Psoas muscle (tissue), 8 donors: Measurements from ENCODE around the gene C1QTNF9B. TPM values are rescaled to one million over a fixed set of nuclear protein-coding genes. Genes with fewer than 3 reads are reported as not detected.
A peak's percentile ranks its signal among the peaks of the same experiment; 100 is the strongest.

ENCODE experiments used
- ATAC-seq, 4 donors: fragments of 200-7000 bp; cut with Tn5 transposase; one replicate each; pipeline ENCODE4 v1.9.1; 2020; ENCODE audit warnings: moderate library complexity in 3 of 4, mild to moderate bottlenecking in 2 of 4
- DNase-seq, 2 donors: peaks; one replicate each; pipeline ENCODE4 v3.0.0-alpha.2; 2020
- H3K27ac ChIP-seq: fragments of 200-600 bp; one replicate; pipeline ENCODE4 v1.8.0; 2022
- H3K27me3 ChIP-seq, 3 donors: fragments of 200-600 bp in 1 of 3; one replicate each; pipeline versions ENCODE4 v1.6.1 to v1.8.0; 2013 to 2022; ENCODE audit warnings: low read length in 2 of 3, mild to moderate bottlenecking in 2 of 3, moderate library complexity in 1 of 3; ENCODE audit not compliant: insufficient read depth in 3 of 3
- H3K36me3 ChIP-seq, 2 donors: fragments of 200-600 bp in 1 of 2; one replicate each; pipeline versions ENCODE4 v1.6.1 to v1.8.0; 2013 to 2022; ENCODE audit warnings: low read depth in 1 of 2, mild to moderate bottlenecking in 1 of 2, moderate library complexity in 1 of 2; ENCODE audit not compliant: insufficient read depth in 1 of 2
- H3K4me1 ChIP-seq: fragments of 200-600 bp; one replicate; pipeline ENCODE4 v1.8.0; 2022
- H3K4me3 ChIP-seq: fragments of 200-600 bp; one replicate; pipeline ENCODE4 v1.8.0; 2022; ENCODE audit warnings: mild to moderate bottlenecking
- H3K9me3 ChIP-seq: fragments of 200-600 bp; one replicate; pipeline ENCODE4 v1.8.0; 2022
- CTCF ChIP-seq: fragments of 200-600 bp; IDR thresholded peaks from one replicate; pipeline ENCODE4 v1.8.0; 2022; ENCODE audit warnings: antibody characterized with exemption
- WGBS, 3 donors: extraction: QIAGEN DNeasy Blood & Tissue Kit; methylation state at CpG; one replicate each; pipeline versions ENCODE4 v1.1.6 to v1.1.7; 2013; 5-methylcytosine and 5-hydroxymethylcytosine counted together
- intact Hi-C, 2 donors: fragments of 100-400 bp; cut with DNase I; formaldehyde crosslinking; loops; one replicate each; pipeline versions ENCODE4 v1.11.0 to v1.14.2; 2022
- polyA plus RNA-seq, 3 donors: library from polyadenylated mRNA; stranded (reverse); fragments of 200-250 nt; gene quantifications; one replicate each; pipeline ENCODE4 v1.2.3, GENCODE V29; 2013
- total RNA-seq, 4 donors: library from RNA; stranded (reverse); fragmentation: NEBNext Ultra II Directional in 2 of 4; extraction: Animal tissue kit (Norgen Biotek cat#: 25700) in 2 of 4; gene quantifications; one replicate each; pipeline versions ENCODE4 v1.2.1 to v1.2.4, GENCODE V29; 2021 to 2023
- donor health status: healthy with polysubstance abuse.
- donor health status: DM: no; HTN: no; CAD: no; lungs with moderate emphysema.
- donor health status: Bipolar disorder and iron deficiency.
- donor health status: healthy.
- donor health status: DM: yes; HTN: yes; CAD: no.
- donor health status: DM: no; HTN: no; CAD: no.
- donor health status: DM: no; HTN: no; CAD: no.
- donor health status: DM: yes; HTN: yes; CAD: no.

C1QTNF9B gene
- total and polyA plus RNA-seq, 7 donors: 0.34 to 3.0 (median 1.6) TPM

- intact Hi-C loops: loop anchor here in 1 of 2 donors (2.0 kb wide), 1 partner anchor 305 kb away; no protein-coding TSS in a partner anchor
- H3K27me3 ChIP-seq: peaks cover 0 to 13% (median 0%) of the 10 kb centered on the region in 3 donors
- 6 to 7% (median 6%) methylated on average over 2 of the region's 2 CpGs for WGBS, 3 donors
- no peak overlapping the region for H3K4me3 ChIP-seq
- ATAC-seq (peak; percentile 17 to 64 (median 54)), DNase-seq (no peak)
- no peaks in the 10 kb centered on the region for H3K4me1 ChIP-seq
- H3K9me3 ChIP-seq: no peaks in the 10 kb centered on the region
- no peaks in the 10 kb centered on the region for H3K36me3 ChIP-seq
- H3K27ac ChIP-seq: no peak overlapping the region
- TF ChIP-seq CTCF: peak; percentile 63
Observed at GRCh38 chr13:23921451-23921888, 24.2 kb upstream of the C1QTNF9B start.

- DNase-seq (no peak), ATAC-seq (no peak)
- Histone ChIP-seq H3K4me3 (no peak overlapping the region), H3K9me3 (no peaks in the 10 kb centered on the region), H3K27ac (no peak overlapping the region), H3K27me3 (peaks cover 0 to 13% (median 0%) of the 10 kb centered on the region in 3 donors), H3K4me1 (no peaks in the 10 kb centered on the region), H3K36me3 (no peaks in the 10 kb centered on the region)
- no peak for TF ChIP-seq CTCF
- WGBS, 3 donors: 86 to 93% (median 90%) methylated on average over 1 of the region's 1 CpG
- intact Hi-C loops: no loop called here
Observed at GRCh38 chr13:23919006-23919405, 21.7 kb upstream of the C1QTNF9B start.

- Histone ChIP-seq H3K27me3 (peaks cover 0 to 13% (median 0%) of the 10 kb centered on the region in 3 donors), H3K4me3 (no peak overlapping the region), H3K4me1 (no peaks in the 10 kb centered on the region), H3K36me3 (no peaks in the 10 kb centered on the region), H3K9me3 (no peaks in the 10 kb centered on the region), H3K27ac (no peak overlapping the region)
- intact Hi-C loops: no loop called here
- WGBS, 3 donors: 69 to 79% (median 74%) methylated on average over 2 of the region's 2 CpGs
- no peak for TF ChIP-seq CTCF
- no peak for ATAC-seq
- no peak for DNase-seq
Observed at GRCh38 chr13:23918208-23918607, 20.9 kb upstream of the C1QTNF9B start.

GRCh38 chr13:23915308-23915707 lies 18.0 kb upstream of the C1QTNF9B start:
- WGBS, 3 donors: 71 to 92% (median 85%) methylated on average over 3 of the region's 3 CpGs
- no peak for ATAC-seq
- no peak for DNase-seq
- Histone ChIP-seq H3K4me3 (no peak overlapping the region), H3K4me1 (no peaks in the 10 kb centered on the region), H3K36me3 (no peaks in the 10 kb centered on the region), H3K27ac (no peak overlapping the region), H3K9me3 (no peaks in the 10 kb centered on the region), H3K27me3 (peaks cover 0 to 13% (median 0%) of the 10 kb centered on the region in 3 donors)
- intact Hi-C loops: no loop called here
- no peak for TF ChIP-seq CTCF

GRCh38 chr13:23912469-23912868 lies 15.2 kb upstream of the C1QTNF9B start:
- Histone ChIP-seq H3K4me1 (no peaks in the 10 kb centered on the region), H3K27me3 (peaks cover 0 to 5% (median 0%) of the 10 kb centered on the region in 3 donors), H3K27ac (no peak overlapping the region), H3K9me3 (no peaks in the 10 kb centered on the region), H3K36me3 (no peaks in the 10 kb centered on the region), H3K4me3 (no peak overlapping the region)
- ATAC-seq: no peak
- intact Hi-C loops: no loop called here
- WGBS, 3 donors: 72 to 78% (median 76%) methylated on average over 1 of the region's 1 CpG
- DNase-seq: no peak
- no peak for TF ChIP-seq CTCF
